HG03025 (cell line): ENCODE data around the gene TGFBR3.
"Not testable (repeated sequence)": the region's sequence is repeated elsewhere in the genome, so short reads cannot be mapped to it uniquely, and the experiment has no call there.

Source experiments
- ATAC-seq: cut with Tn5 transposase; IDR thresholded peaks from one replicate; pipeline ENCODE4 v1.9.1; 2021; ENCODE audit warnings: mild to moderate bottlenecking, moderate library complexity; ENCODE audit not compliant: unreplicated experiment, low FRiP score

Gene TGFBR3

DNA sequence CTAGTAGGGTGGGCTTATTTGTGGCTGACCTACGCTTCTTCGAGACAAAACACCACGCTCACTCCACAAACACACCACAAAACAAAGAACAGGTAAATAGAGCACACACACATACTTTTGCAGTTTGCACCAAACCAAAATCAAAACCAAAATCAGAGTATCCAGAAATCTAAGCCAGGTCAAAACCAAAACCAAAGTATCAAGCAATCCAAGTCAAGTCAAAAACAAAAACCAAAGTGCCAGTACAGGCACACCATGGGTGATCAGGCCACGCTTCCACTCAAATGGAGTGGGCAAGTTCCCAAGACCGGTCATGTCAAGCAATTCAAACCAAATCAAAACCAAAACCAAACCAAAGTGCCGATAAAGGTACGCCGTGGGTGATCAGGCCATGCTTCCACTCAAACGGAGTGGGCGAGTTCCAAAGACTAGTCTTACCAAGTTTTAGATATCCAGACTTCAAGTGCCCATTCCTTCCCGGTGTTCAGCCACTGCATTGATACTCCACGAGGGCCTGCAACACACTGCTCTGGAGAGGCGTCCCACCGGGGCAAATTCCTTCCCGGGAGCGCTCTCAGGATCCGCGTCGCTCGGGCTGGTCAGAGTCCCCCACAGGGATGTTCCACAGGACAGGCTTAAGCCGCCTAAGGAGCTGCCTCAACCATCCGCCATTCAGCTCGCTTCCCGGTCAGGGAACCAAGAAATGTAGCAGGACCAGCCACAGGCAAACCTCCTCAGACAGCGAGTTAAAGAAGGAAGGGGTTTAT is 216.2 kb downstream of the TGFBR3 start:
- ATAC-seq = no peak

DNA sequence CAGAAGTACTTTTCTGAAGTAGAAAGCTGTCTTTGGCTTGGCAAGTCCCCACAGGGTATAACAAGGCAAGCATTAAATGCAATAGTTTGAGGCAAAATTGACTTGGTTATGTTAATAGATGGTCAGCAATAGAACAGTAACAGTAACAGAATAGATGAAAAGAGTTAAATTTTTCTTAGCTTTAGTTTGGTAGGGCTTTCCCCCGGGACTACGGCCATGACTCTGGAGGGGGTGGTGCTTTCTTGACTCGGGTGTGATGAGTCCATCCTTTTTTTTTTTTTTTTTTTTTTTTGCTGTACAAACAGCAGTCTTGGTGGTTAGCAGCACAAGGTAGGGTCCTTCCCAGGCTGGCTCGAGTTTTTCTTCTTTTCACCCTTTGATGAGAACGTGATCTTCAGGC is 219.3 kb downstream of the TGFBR3 start:
- not testable (repeated sequence) for ATAC-seq

DNA sequence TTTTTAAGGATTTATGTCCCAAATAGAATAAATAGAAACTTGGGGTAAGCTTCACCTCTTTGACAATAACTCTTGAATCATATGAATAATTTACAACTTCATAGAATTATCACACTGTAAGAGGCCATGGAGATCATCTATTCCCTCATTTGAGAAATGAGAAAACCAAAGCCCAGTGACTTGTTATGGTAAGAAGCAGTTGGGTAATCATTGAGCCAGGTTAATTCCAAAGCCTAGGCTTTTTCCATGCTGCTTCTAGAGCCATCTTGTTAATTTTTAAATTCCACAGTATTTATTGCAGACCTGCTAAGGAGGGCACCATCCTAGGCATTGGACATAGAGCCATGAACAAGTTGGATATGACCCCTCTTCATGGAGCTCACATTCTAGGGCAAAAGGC is 224.8 kb downstream of the TGFBR3 start:
- no peak for ATAC-seq

DNA sequence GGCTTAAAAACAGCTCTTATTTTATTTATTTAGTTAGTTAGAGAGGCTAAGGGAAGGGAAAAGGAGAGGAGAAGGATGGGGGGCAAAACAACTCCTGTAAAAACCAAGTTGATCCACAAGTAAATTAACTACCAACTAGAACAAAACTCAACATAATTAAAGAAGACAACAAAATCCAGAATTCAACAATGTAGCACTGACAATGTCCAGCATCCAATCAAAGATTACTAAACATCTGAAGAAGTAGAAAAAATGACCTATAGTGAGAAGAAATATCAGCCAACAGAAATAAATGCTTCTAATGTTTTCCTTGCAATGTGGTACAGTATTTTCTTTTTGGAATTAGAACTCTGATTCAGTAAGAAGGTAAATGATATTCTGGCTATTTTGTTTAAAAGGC is 225.2 kb downstream of the TGFBR3 start:
- ATAC-seq = no peak

DNA sequence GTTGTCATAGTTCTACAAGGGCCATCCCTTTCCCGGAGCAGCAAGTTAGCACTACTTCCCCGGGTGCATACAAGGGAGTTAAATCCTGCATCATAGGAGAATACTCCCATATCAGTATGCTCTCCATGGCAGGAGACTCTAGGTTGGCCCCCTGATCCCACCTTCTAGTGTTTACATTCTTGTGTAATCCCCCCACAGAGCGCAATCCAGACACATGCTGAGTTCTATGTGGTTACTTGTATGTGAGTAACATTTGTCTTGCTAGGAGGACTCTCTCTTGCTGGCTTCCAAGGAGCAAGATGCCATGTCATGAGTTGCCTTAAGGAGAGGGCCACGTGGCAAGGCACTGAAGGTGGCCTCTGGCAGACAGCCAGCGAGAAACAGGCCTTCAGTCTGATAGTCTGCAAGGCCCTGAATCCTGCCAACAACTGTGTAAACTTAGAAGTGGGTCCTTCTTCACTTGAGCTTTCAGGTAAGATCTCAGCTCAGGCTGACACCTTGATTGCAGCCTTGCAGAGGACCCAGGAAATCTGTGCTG is 230.0 kb downstream of the TGFBR3 start:
- ATAC-seq = no peak

GRCh38 chr1:91653183-91653582 is 232.8 kb downstream of the TGFBR3 start:
- peak; percentile 73 for ATAC-seq

DNA sequence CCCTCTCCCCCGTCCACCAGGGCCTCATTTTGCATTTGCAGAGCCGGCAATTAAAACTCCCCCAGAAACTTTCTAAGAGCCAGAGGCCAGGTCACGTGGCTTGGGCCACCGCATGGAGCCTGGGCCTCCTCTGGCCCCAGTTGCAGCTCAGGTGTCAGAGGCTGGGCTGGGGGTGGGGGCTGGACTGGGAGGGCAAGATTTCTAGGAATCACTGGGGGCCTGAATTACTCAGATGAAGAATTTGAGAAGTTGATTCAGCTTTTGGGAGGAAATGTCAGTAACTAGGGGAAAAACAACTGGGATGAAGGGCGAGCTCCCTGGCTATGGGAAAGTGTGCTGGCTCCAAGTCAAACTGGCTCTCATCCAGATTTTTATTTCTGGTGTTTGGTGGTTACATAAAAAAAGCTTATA is 234.3 kb downstream of the TGFBR3 start:
- no peak for ATAC-seq

DNA sequence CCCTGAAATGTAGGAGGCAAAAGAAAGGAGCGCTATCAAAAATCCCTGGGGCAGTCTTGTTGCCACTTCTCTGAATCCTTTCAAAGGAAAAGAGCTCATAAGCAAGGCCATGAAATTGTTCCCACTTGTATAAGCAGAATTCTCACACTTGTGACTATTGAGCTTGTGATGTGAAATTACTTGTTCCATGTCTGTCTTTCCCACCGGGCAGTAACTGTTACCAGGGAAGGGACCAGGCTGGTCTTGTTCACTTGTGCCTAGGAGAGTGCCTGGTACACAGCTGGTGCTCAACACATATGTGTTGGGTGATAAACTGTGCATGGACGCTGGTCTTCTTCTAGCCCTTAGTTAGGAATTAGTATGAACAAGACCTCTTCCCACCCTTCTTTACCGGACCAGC is 234.7 kb downstream of the TGFBR3 start:
- no peak for ATAC-seq

GRCh38 chr1:91650764-91651163 is 235.2 kb downstream of the TGFBR3 start:
- no peak for ATAC-seq

GRCh38 chr1:91647061-91647460 is 238.9 kb downstream of the TGFBR3 start:
- ATAC-seq = no peak

DNA sequence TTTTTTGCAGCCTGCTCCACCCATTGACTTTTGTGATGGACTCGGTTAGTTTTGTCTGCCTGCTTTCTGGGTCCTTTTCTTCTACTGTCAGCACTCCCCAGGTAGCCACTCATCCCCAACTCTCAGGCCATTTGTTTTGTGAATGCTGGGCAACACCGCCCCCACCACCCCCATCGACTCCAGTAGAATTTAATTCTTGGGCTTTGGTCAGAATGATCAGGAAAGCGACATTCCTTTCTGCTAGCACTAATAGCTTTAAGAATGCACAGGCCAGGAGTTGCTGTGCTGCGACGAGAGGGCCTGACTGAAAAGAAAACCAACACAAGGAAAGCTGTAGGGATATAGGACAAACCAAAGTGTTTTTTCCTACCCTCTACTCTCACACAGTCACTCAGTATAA is 240.9 kb downstream of the TGFBR3 start:
- ATAC-seq = no peak

- ATAC-seq = no peak
These were observed 242.5 kb downstream of the TGFBR3 start for GRCh38 chr1:91643431-91643830.

DNA sequence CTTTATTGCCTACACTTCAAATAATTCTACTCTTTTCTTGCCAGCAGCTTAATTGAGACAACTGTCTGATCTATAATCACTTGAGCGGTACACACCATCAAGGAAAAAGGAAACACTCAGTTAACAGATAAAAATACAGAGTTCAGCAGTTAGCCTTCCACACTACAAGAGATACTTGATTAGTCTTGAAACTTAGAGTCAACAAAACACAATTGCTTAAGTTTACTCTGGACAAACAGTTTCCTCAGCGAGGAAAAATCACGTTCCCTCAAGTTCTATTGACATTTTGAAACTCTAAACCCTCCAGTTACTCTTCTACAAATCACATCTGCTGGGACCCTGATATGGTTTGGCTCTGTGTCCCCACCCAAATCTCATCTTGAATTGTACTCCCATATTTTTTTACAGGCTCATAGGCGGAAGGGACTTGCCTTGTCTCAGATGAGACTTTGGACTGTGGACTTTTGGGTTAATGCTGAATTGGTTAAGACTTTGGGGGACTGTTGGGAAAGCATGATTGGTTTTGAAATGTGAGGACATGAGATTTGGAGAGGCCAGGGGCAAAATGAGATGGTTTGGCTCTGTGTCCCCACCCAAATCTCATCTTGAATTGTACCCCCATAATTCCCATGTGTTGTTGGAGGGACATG is 244.9 kb downstream of the TGFBR3 start:
- no peak for ATAC-seq

DNA sequence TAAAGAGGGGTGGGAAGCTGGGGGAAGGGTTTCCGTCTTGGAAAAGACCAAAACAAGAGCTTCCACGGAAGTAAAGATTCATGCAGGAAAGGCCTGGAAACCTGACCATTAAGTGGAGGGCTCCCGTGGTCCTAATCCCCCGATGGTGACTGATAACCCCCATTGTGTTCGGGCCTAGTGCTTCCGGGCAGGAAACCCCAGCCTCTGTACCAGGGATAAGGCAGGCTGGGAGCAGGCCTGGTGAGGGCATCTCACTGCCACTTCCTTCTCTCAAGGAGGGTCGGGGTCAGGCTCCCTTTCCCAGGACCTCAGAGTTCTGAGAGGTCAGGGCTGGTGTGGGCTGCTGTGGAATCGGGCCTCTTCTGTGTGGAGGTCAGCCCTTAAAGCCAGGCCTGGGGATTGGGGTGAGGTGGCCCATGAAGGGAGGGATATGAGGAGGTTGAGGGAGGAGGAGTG is 248.4 kb downstream of the TGFBR3 start:
- ATAC-seq = no peak

GRCh38 chr1:91635763-91636162 is 250.2 kb downstream of the TGFBR3 start:
- ATAC-seq = no peak

- ATAC-seq = no peak
These were observed 252.5 kb downstream of the TGFBR3 start for GRCh38 chr1:91633438-91633837.

DNA sequence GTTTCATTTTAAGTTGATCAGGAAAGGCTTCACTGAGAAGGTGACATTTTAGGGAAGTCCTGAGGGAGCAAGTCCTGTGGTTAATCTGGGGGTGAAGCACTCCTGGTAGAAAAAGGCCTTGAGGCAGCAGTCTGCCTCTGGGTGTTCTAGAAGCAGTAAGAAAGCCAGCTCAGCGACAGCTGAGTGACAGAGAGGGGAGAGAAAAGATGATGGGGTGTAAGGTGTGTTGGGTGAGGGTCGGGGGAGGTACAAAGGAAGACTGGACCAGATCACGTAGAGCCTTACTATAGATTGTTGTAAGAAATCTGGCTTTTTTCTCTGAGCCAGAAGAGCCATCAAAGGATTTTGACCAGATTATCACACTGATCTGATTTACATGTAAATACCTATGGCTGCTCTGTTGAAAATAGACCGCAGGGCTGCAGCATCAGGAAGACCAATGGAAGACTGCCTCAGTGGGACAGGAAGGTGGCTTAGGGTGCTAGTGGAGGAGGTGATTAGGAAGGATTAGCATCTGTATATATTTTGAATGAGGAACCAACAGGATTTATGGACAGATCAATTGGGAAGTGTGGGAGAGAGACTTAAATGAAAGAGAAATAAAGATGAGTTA is 254.1 kb downstream of the TGFBR3 start:
- no peak for ATAC-seq

DNA sequence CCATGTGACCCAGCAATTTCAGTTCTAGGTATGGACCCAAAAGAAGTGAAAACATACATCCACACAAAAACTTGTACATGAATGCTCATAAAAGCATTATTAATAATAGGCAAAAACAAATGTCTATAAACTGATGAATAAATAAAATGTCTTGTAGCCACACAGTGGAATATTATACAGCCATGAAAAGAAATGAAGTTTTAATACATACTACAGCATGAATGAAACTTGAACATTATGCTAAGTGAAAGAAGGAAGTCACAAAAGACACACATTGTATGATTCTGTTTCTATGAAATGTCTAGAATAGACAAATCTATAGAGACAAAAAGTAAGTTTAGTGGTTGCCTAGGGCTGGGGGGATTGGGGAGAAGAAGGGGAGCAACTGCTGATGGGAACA is 255.1 kb downstream of the TGFBR3 start:
- ATAC-seq = no peak
